ENCODE data around the gene IL17RA. TPM values are rescaled to one million over a fixed set of nuclear protein-coding genes. Genes with fewer than 3 reads are reported as not detected.
A peak's percentile ranks its signal among the peaks of the same experiment; 100 is the strongest.

IL17RA gene
- polyA plus RNA-seq, 3 donors, result 4.2 to 6.9 (median 6.1) TPM

GRCh38 chr22:17106161-17106784, 21.5 kb downstream of the IL17RA start:
- DNase-seq, result no peak

- DNase-seq, result no peak
Measured at GRCh38 chr22:17106785-17107546, 22.2 kb downstream of the IL17RA start.

DNA sequence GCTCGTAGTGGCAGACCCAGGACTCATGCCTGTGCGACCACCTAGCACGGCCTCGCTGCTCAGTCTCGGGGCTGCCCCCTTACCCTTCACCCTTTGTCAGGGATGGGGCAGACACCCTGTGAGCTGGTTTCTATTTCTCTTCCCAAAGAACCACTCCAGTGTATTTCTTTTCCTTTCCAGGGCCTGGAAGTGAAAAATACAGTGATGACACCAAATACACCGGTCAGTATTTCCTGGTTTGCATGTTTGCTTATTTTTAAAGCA, 22.7 kb downstream of the IL17RA start:
- DNase-seq, result no peak

DNA sequence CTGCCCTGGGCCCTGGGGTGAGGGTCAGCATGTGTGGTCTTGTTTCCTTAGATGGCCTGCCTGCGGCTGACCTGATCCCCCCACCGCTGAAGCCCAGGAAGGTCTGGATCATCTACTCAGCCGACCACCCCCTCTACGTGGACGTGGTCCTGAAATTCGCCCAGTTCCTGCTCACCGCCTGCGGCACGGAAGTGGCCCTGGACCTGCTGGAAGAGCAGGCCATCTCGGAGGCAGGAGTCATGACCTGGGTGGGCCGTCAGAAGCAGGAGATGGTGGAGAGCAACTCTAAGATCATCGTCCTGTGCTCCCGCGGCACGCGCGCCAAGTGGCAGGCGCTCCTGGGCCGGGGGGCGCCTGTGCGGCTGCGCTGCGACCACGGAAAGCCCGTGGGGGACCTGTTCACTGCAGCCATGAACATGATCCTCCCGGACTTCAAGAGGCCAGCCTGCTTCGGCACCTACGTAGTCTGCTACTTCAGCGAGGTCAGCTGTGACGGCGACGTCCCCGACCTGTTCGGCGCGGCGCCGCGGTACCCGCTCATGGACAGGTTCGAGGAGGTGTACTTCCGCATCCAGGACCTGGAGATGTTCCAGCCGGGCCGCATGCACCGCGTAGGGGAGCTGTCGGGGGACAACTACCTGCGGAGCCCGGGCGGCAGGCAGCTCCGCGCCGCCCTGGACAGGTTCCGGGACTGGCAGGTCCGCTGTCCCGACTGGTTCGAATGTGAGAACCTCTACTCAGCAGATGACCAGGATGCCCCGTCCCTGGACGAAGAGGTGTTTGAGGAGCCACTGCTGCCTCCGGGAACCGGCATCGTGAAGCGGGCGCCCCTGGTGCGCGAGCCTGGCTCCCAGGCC, 23.7 kb downstream of the IL17RA start:
- no peak for DNase-seq

- no peak for DNase-seq
Measured at GRCh38 chr22:17109113-17109865, 24.5 kb downstream of the IL17RA start.

DNA sequence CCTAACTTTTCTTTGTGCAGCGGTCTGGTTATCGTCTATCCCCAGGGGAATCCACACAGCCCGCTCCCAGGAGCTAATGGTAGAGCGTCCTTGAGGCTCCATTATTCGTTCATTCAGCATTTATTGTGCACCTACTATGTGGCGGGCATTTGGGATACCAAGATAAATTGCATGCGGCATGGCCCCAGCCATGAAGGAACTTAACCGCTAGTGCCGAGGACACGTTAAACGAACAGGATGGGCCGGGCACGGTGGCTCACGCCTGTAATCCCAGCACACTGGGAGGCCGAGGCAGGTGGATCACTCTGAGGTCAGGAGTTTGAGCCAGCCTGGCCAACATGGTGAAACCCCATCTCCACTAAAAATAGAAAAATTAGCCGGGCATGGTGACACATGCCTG, 25.2 kb downstream of the IL17RA start:
- no peak for DNase-seq

DNA sequence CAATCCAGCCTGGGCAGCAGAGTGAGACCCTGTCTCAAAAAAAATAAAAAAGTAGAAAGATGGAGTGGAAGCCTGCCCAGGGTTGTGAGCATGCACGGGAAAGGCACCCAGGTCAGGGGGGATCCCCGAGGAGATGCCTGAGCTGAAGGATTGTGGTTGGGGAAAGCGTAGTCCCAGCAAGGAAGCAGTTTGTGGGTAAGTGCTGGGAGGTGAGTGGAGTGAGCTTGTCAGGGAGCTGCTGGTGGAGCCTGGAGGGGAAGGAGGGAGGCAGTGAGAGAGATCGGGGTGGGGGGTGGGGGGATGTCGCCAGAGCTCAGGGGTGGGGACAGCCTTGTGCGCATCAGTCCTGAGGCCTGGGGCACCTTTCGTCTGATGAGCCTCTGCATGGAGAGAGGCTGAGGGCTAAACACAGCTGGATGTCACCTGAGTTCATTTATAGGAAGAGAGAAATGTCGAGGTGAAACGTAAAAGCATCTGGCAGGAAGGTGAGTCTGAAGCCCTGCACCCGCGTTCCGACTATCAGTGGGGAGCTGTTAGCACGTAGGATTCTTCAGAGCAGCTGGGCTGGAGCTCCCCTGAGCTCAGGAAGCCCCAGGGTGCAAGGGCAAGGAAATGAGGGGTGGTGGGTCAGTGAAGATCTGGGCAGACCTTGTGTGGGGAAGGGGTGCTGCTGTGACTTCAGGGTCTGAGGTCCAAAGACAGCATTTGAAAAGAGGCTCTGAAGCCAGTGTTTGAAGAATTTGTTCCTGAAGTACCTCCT, 26.2 kb downstream of the IL17RA start:
- DNase-seq, result no peak

- DNase-seq, result no peak
Measured at GRCh38 chr22:17112491-17113042, 27.8 kb downstream of the IL17RA start.

- no peak for DNase-seq
Measured at GRCh38 chr22:17113600-17113999, 28.8 kb downstream of the IL17RA start.

DNA sequence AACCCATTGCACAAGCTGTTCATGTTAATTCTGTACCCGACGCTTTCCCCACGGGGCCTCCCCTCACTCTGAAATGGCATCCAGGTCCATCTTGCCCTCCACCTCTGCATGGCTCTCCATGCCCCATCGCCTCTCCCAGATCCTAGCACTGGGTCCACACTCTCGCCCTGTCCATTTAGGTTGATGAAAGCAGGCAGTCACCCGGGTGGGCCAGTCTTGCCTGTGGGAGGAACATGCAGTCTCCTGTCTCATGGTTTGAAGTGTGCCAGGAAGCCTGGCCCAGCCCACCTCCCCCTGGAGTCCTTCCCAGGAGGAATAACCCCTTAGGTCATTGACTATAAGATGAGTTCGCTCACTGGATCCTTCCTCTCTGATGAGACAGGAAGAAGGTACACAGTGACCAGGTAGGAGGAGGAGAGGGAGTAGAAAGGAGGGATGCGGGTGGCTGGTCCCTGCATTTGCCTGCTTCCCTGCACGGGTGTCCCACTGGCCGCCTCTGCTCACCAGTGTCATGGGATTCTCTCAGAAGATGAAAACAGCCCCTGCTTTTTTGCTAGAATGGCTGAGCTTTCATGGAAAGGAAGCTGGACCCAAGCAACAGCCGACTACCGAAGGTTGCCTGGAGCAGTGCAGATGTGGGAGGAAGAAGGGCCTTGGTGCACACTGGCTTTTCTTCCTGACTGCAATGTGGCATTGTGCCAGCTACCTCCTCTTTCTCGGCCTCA, 29.5 kb downstream of the IL17RA start:
- DNase-seq, result no peak

GRCh38 chr22:17114898-17115235, 30.1 kb downstream of the IL17RA start:
- DNase-seq, result no peak

DNA sequence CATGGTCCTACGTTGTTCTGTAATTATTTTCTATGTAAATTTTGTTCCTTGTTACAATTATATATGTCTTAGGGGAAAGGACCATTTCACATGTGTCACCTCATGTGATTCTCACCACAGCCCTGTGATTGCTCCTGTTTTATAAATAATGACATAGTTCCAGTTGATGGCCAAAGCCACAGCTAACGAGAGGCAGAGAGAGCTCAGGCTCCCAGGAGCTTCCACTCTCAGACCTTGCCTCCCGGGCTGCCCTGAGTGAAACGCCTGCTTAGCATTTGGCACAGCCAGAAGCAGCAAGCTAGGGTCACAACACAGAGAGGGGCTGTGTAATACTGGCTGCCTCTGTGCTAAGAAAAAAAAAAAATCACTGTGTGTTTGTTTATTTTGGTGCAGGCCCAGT, 30.4 kb downstream of the IL17RA start:
- DNase-seq, result no peak

DNA sequence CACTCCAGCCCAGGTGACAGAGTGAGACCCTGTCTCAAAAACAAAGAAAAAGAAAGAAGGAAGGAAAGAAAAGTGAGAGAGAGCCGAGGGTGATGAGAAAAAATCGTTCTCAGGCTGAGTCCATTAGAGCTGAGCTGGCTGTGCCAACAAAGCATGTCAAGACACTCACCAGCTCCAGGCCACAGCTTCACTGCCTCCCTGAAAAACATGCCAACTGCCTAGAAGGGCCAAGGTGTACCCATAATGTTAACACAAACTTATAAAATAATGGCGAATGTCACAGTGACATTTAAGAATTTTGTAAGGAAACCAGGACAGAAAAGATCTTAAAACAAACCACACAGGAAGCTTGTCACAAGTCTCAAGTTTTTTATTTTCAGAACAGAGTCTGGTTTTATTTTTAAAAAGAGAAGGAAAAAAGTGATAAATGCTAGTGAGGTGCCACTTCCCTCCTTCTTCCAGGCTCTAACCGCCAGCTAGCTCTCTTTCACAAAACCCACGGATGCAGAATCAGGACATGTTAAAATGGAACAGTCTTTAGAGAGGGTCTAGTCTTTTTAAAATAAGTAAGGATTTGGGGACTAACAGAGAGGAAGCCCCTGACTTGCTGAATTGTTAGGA, 31.3 kb downstream of the IL17RA start:
- DNase-seq, result no peak

GRCh38 chr22:17116572-17117330, 32.0 kb downstream of the IL17RA start:
- DNase-seq, result no peak

DNA sequence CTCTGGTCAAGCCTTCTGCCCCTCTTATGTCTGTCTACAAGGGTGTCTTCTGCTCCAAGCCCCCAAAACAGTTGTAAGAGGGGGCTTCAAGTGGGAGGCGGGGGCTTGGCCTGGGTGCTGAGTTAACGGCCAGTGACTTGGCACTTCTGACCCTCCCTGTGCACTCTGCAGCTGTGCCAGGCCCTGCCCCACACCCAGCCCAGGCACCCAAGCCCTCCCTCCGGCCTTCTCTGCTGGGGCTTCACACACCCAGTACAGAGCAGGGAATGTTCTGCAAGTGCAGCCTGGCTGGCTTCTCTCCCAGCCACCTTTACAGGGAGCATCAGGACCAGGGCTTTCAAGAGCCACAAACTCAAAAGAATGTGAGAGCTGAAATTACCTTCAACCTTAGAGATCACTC, 32.6 kb downstream of the IL17RA start:
- no peak for DNase-seq

- no peak for DNase-seq
Measured at GRCh38 chr22:17117890-17118289, 33.1 kb downstream of the IL17RA start.

GRCh38 chr22:17118342-17118741, 33.5 kb downstream of the IL17RA start:
- DNase-seq, result no peak

DNA sequence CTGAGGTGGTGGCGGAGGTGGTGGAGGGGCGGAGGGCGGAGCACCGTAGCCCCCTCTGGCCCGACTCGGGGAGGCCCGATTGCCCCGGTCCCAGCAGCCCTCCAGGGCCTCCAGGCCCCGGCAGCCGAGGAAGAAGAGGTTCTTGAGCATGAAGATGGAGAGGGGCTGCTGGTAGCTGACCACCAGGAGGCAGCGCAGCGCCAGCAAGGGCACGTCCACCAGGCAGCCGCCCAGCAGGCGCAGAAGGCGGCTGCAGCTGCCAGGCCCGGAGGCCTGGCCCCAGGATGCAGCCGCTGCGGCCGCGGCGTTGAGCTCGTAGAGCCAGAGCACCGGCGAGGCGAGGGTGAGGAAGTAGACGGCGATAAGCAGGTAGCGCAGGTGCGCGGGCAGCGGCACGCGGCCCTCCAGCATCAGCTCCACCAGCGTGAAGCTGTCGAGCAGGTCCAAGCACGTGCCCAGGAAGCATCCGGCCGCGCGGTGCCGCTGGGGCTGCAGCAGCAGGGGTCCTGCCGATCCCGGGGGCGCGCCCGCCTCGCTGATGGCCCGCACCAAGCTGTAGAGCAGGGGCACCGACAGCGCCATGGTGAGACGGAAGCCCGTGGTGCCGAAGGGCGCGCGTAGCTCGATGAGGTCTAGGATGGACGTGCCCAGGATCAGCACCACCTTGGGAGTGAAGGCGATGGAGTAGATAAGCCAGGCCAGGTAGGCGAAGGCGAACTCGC, 34.8 kb downstream of the IL17RA start:
- no peak for DNase-seq

GRCh38 chr22:17120281-17120680, 35.5 kb downstream of the IL17RA start:
- DNase-seq, result peak; percentile 69

All from renal pelvis (tissue), 4 donors.